H9 (cell line): ENCODE data around the gene TLE4. TPM values are rescaled to one million over a fixed set of nuclear protein-coding genes. Genes with fewer than 3 reads are reported as not detected.

ENCODE experiments used
- DNase-seq: peaks from one replicate; pipeline ENCODE4 v3.0.0-alpha.2; 2017
- H2AFZ ChIP-seq: one replicate; pipeline ENCODE4 v1.6.1; 2013; ENCODE audit warnings: mild to moderate bottlenecking, low read length, control low read depth, moderate library complexity
- H2AK5ac ChIP-seq: 2 replicates; pipeline ENCODE4 v1.6.1; 2013; ENCODE audit warnings: low read length, control low read depth, mixed read lengths; ENCODE audit not compliant: insufficient read length
- H2BK120ac ChIP-seq: one replicate; pipeline ENCODE4 v1.6.1; 2013; ENCODE audit warnings: low read depth, mild to moderate bottlenecking, low read length, control low read depth, inconsistent platforms; ENCODE audit not compliant: poor library complexity, severe bottlenecking
- H2BK12ac ChIP-seq: 2 replicates; pipeline ENCODE4 v1.6.1; 2013; ENCODE audit warnings: low read length, control low read depth, mixed read lengths, low read depth; ENCODE audit not compliant: insufficient read length
- H2BK15ac ChIP-seq: 2 replicates; pipeline ENCODE4 v1.6.1; 2013; ENCODE audit warnings: low read depth, low read length, control low read depth
- H2BK20ac ChIP-seq: one replicate; pipeline ENCODE4 v1.6.1; 2013; ENCODE audit warnings: low read depth, mild to moderate bottlenecking, low read length, control low read depth, inconsistent platforms; ENCODE audit not compliant: poor library complexity, severe bottlenecking
- H2BK5ac ChIP-seq: 2 replicates; pipeline ENCODE4 v1.6.1; 2013; ENCODE audit warnings: low read length, control low read depth, mixed read lengths; ENCODE audit not compliant: insufficient read length
- H3K14ac ChIP-seq: 2 replicates; pipeline ENCODE4 v1.6.1; 2013; ENCODE audit warnings: low read length, control low read depth; ENCODE audit not compliant: insufficient read depth
- H3K18ac ChIP-seq: 2 replicates; pipeline ENCODE4 v1.6.1; 2013; ENCODE audit warnings: low read depth, mild to moderate bottlenecking, mixed read lengths, low read length, control low read depth; ENCODE audit not compliant: insufficient read length
- H3K23ac ChIP-seq: 2 replicates; pipeline ENCODE4 v1.6.1; 2013; ENCODE audit warnings: low read length, control low read depth, mixed read lengths, low read depth; ENCODE audit not compliant: insufficient read length
- H3K23me2 ChIP-seq: 2 replicates; pipeline ENCODE4 v1.6.1; 2013; ENCODE audit warnings: low read depth, mild to moderate bottlenecking, mixed read lengths, low read length, control low read depth; ENCODE audit not compliant: insufficient read length, poor library complexity, severe bottlenecking
- H3K27ac ChIP-seq: 2 replicates; pipeline ENCODE4 v1.5.1; 2013; ENCODE audit warnings: low read length, control low read depth, mixed read lengths, low read depth; ENCODE audit not compliant: insufficient read length
- H3K27me3 ChIP-seq: 2 replicates; pipeline ENCODE4 v1.6.1; 2013; ENCODE audit warnings: low read length, control low read depth, inconsistent platforms; ENCODE audit not compliant: insufficient read depth
- H3K4ac ChIP-seq: 2 replicates; pipeline ENCODE4 v1.6.1; 2013; ENCODE audit warnings: low read depth, mild to moderate bottlenecking, control low read depth, inconsistent platforms, low read length, moderate library complexity
- H3K4me1 ChIP-seq: 2 replicates; pipeline ENCODE4 v1.6.1; 2013; ENCODE audit warnings: low read length, control low read depth, inconsistent platforms; ENCODE audit not compliant: insufficient read depth
- H3K4me2 ChIP-seq: 2 replicates; pipeline ENCODE4 v1.6.1; 2013; ENCODE audit warnings: low read length, control low read depth, mixed read lengths; ENCODE audit not compliant: insufficient read length, insufficient read depth
- H3K56ac ChIP-seq: 2 replicates; pipeline ENCODE4 v1.6.1; 2013; ENCODE audit warnings: low read depth, mild to moderate bottlenecking, mixed read lengths, low read length, control low read depth; ENCODE audit not compliant: insufficient read length
- H3K79me1 ChIP-seq: 2 replicates; pipeline ENCODE4 v1.6.1; 2013; ENCODE audit warnings: low read depth, mild to moderate bottlenecking, moderate library complexity, low read length, control low read depth, inconsistent platforms; ENCODE audit not compliant: insufficient read depth, poor library complexity, severe bottlenecking
- H3K79me2 ChIP-seq: 2 replicates; pipeline ENCODE4 v1.6.1; 2013; ENCODE audit warnings: low read length, control low read depth, inconsistent platforms; ENCODE audit not compliant: insufficient read depth
- H3K9ac ChIP-seq: 2 replicates; pipeline ENCODE4 v1.6.1; 2013; ENCODE audit warnings: low read length, control low read depth, mixed read lengths; ENCODE audit not compliant: insufficient read length; ENCODE audit errors: extremely low read depth
- H3K9me3 ChIP-seq: one replicate; pipeline ENCODE4 v1.6.1; 2013; ENCODE audit warnings: low read depth, low read length, inconsistent platforms; ENCODE audit not compliant: control insufficient read depth
- H3T11ph ChIP-seq: one replicate; pipeline ENCODE4 v1.6.1; 2013; ENCODE audit warnings: mild to moderate bottlenecking, low read length, control low read depth, inconsistent platforms
- H4K20me1 ChIP-seq: one replicate; pipeline ENCODE4 v1.6.1; 2013; ENCODE audit not compliant: control insufficient read depth, insufficient read length, insufficient read depth
- H4K5ac ChIP-seq: 2 replicates; pipeline ENCODE4 v1.6.1; 2013; ENCODE audit warnings: low read depth, mild to moderate bottlenecking, mixed read lengths, low read length, control low read depth; ENCODE audit not compliant: insufficient read length
- H4K8ac ChIP-seq: replicated peaks from 2 replicates; pipeline ENCODE4 v1.6.1; 2013; ENCODE audit warnings: low read length, control low read depth, mixed read lengths, low read depth; ENCODE audit not compliant: insufficient read length
- H4K91ac ChIP-seq: 2 replicates; pipeline ENCODE4 v1.6.1; 2013; ENCODE audit warnings: low read depth, mild to moderate bottlenecking, moderate library complexity, mixed read lengths, low read length, control low read depth; ENCODE audit not compliant: insufficient read length
- H3K27ac Mint-ChIP-seq, 3 experiments: 2 replicates in 2 of 3; 3 replicates in 1 of 3; pipeline ENCODE4 v1.8.0; 2020 to 2021; ENCODE audit warnings: mixed read lengths in 3 of 3, mild to moderate bottlenecking in 1 of 3, moderate library complexity in 1 of 3
- H3K27me3 Mint-ChIP-seq: 2 replicates; pipeline ENCODE4 v1.8.0; 2021; ENCODE audit warnings: low read depth, mild to moderate bottlenecking, moderate library complexity, mixed read lengths
- H3K36me3 Mint-ChIP-seq, 3 experiments: 2 replicates in 2 of 3; 3 replicates in 1 of 3; pipeline ENCODE4 v1.8.0; 2020 to 2021; ENCODE audit warnings: low read depth in 3 of 3, mixed read lengths in 3 of 3; ENCODE audit not compliant: insufficient read depth in 1 of 3
- H3K4me1 Mint-ChIP-seq, 2 experiments: 2 replicates each; pipeline ENCODE4 v1.8.0; 2020; ENCODE audit warnings: mixed read lengths in 2 of 2
- H3K4me3 Mint-ChIP-seq, 2 experiments: 2 replicates in 1 of 2; 3 replicates in 1 of 2; pipeline ENCODE4 v1.8.0; 2020 to 2021; ENCODE audit warnings: mild to moderate bottlenecking in 2 of 2, mixed read lengths in 2 of 2, moderate library complexity in 1 of 2
- H3K9me3 Mint-ChIP-seq, 2 experiments: 2 replicates in 1 of 2; 3 replicates in 1 of 2; pipeline ENCODE4 v1.8.0; 2020; ENCODE audit warnings: mild to moderate bottlenecking in 2 of 2, mixed read lengths in 2 of 2, moderate library complexity in 1 of 2
- CTCF ChIP-seq: fragments of 200-600 bp; sonication (generic); conservative IDR thresholded peaks from 3 replicates; pipeline ENCODE4 v1.8.0; 2021; ENCODE audit warnings: antibody characterized with exemption, mild to moderate bottlenecking
- WGBS: extraction: QIAGEN DNeasy Blood & Tissue Kit; methylation state at CpG from one replicate; pipeline ENCODE4 v1.1.7; 2013; ENCODE audit warnings: missing lambda C conversion rate, low lambda C conversion rate, mixed read lengths; ENCODE audit not compliant: insufficient read length; ENCODE audit errors: extremely low coverage; 5-methylcytosine and 5-hydroxymethylcytosine counted together
- total RNA-seq: library from RNA; stranded (reverse); gene quantifications from 2 replicates; pipeline ENCODE4 v1.2.1, GENCODE V29; 2021

Gene TLE4
- total RNA-seq, 1 experiment from 2014 or later, result 35.1 TPM

GRCh38 chr9:79573412-79573923 is 1.7 kb downstream of the TLE4 start:
- no peak for TF ChIP-seq CTCF
- H3K27me3 Mint-ChIP-seq, result peaks cover 7% of the 10 kb centered on the region
- Histone ChIP-seq H3K27me3 (no peaks in the 10 kb centered on the region), H3K27ac (no peak overlapping the region), H2AK5ac (no peak overlapping the region), H2BK20ac (no peak overlapping the region), H2AFZ (no peak overlapping the region), H3K56ac (no peak overlapping the region), H4K91ac (no peak overlapping the region), H3K4me1 (peaks cover 3% of the 10 kb centered on the region; the same call in 1 of the 2 replicates), H2BK12ac (no peak overlapping the region), H2BK120ac (no peak overlapping the region), H3K79me2 (peaks cover 3% of the 10 kb centered on the region; the same call in 1 of the 2 replicates), H3K18ac (peak overlapping the region; percentile 6), H3T11ph (no peak overlapping the region), H3K4me2 (peak overlapping the region; percentile 83), H3K23me2 (peaks cover 18% of the 10 kb centered on the region), H2BK5ac (no peak overlapping the region), H3K23ac (no peak overlapping the region), H3K9ac (peak overlapping the region; percentile 79), H3K4ac (no peak overlapping the region; the same call in 1 of the 2 replicates), H4K20me1 (no peaks in the 10 kb centered on the region), H3K9me3 (no peaks in the 10 kb centered on the region), H3K79me1 (peaks cover 2% of the 10 kb centered on the region), H4K8ac (no peak overlapping the region), H4K5ac (no peak overlapping the region), H2BK15ac (no peak overlapping the region), H3K14ac (peak overlapping the region; percentile 90)
- peaks cover 23 to 40% of the 10 kb centered on the region in 2 experiments for H3K4me1 Mint-ChIP-seq
- peaks cover 3 to 40% (median 21%) of the 10 kb centered on the region in 3 experiments; a peak in 6 of 7 replicates for H3K36me3 Mint-ChIP-seq
- DNase-seq, result no peak
- H3K9me3 Mint-ChIP-seq, result peaks cover 4% of the 10 kb centered on the region in 2 experiments; a peak in 3 of 5 replicates
- peak overlapping the region; percentile 81 to 89 for H3K4me3 Mint-ChIP-seq
- peak overlapping the region; percentile 12 to 78 (median 46); a peak in 4 of 7 replicates for H3K27ac Mint-ChIP-seq
- WGBS, result no CpG with 5 or more reads among the region's 29 CpGs
